Tibial nerve (tissue), 4 donors: ENCODE results near the gene FOXL1. TPM values are rescaled to one million over a fixed set of nuclear protein-coding genes. Genes with fewer than 3 reads are reported as not detected.

Source experiments
- DNase-seq, 2 donors: peaks; one replicate each; pipeline ENCODE4 v3.0.0-alpha.2; 2019; ENCODE audit warnings: low spot score in 2 of 2
- H3K27ac ChIP-seq, 4 donors: fragments of 200-600 bp; sonication (generic) in 3 of 4; one replicate each; pipeline ENCODE4 v1.5.1; 2017 to 2019; ENCODE audit warnings: mild to moderate bottlenecking in 1 of 4
- H3K27me3 ChIP-seq, 2 donors: fragments of 200-600 bp; sonication (generic) in 1 of 2; one replicate each; pipeline versions ENCODE4 v1.5.1 to v1.6.0; 2017 to 2019
- H3K36me3 ChIP-seq, 3 donors: fragments of 200-600 bp; sonication (generic); one replicate each; pipeline ENCODE4 v1.5.1; 2018 to 2019
- H3K4me1 ChIP-seq, 4 donors: fragments of 200-600 bp; sonication (generic) in 3 of 4; one replicate each; pipeline ENCODE4 v1.5.1; 2017 to 2019
- H3K4me3 ChIP-seq, 4 donors: fragments of 200-600 bp; sonication (generic) in 3 of 4; one replicate each; pipeline ENCODE4 v1.5.1; 2017 to 2019; ENCODE audit warnings: mild to moderate bottlenecking in 1 of 4, moderate library complexity in 1 of 4
- H3K9me3 ChIP-seq, 4 donors: fragments of 200-600 bp; sonication (generic) in 3 of 4; one replicate each; pipeline ENCODE4 v1.5.1; 2017 to 2019
- EP300 ChIP-seq, 2 donors: sonication (generic); formaldehyde crosslinking; IDR thresholded peaks; one replicate each; pipeline ENCODE4 v1.6.1; 2017; ENCODE audit warnings: antibody characterized with exemption in 2 of 2, mild to moderate bottlenecking in 1 of 2
- POLR2A ChIP-seq, 2 donors: fragments of 450-650 bp; IDR thresholded peaks; one replicate each; pipeline ENCODE4 v1.6.1; 2017; ENCODE audit warnings: antibody characterized with exemption in 2 of 2, mild to moderate bottlenecking in 2 of 2, moderate library complexity in 2 of 2
- WGBS, 2 donors: methylation state at CpG; one replicate each; pipeline ENCODE4 v1.1.5; 2018; 5-methylcytosine and 5-hydroxymethylcytosine counted together
- total RNA-seq, 4 donors: library from RNA; depleted of rRNA; stranded (reverse); fragments of >200 nt; gene quantifications; one replicate each; pipeline ENCODE4 v1.1.0, GENCODE V29; 2016
- TF ChIP-seq, protein P1 (sequence below), 5 experiments: fragments of 200-600 bp in 3 of 5; fragments of 450-650 bp in 2 of 5; sonication (generic) in 3 of 5; IDR thresholded peaks; one replicate each; pipeline ENCODE4 v1.5.1; 2016 to 2019; ENCODE audit warnings: antibody characterized with exemption in 5 of 5, mild to moderate bottlenecking in 3 of 5, moderate library complexity in 2 of 5

FOXL1 gene
- total RNA-seq, 4 donors from 2014 or later, result 6.9 to 10.5 (median 8.1) TPM

DNA sequence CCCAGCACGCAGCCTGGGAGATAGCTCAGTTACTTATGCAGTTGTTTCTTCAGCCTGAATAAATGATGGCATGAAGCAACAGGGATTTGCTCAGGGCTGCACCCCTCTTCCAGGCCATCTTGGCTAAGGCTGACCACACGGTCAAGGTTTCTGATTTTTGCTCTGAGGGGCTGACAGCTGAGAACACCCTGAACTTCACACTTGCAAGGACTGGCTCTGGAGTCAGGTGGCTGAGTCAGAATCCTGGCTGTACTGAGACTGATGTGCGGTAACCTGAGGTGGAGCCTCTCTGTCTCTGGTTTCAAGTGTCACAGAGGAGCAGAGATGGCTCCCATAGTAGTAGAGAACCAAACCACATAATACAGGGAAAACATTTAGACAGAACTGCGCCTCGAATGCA lies 28.1 kb upstream of the FOXL1 start:
- peaks cover 0 to 28% (median 5%) of the 10 kb centered on the region in 4 donors for H3K4me1 ChIP-seq
- no peak for DNase-seq
- peaks cover 0 to 76% (median 0%) of the 10 kb centered on the region in 3 donors for H3K36me3 ChIP-seq
- H3K9me3 ChIP-seq, result no peaks in the 10 kb centered on the region
- no peak for TF ChIP-seq EP300 (IDR thresholded peaks at IDR 0.05)
- TF ChIP-seq, protein P1, sequence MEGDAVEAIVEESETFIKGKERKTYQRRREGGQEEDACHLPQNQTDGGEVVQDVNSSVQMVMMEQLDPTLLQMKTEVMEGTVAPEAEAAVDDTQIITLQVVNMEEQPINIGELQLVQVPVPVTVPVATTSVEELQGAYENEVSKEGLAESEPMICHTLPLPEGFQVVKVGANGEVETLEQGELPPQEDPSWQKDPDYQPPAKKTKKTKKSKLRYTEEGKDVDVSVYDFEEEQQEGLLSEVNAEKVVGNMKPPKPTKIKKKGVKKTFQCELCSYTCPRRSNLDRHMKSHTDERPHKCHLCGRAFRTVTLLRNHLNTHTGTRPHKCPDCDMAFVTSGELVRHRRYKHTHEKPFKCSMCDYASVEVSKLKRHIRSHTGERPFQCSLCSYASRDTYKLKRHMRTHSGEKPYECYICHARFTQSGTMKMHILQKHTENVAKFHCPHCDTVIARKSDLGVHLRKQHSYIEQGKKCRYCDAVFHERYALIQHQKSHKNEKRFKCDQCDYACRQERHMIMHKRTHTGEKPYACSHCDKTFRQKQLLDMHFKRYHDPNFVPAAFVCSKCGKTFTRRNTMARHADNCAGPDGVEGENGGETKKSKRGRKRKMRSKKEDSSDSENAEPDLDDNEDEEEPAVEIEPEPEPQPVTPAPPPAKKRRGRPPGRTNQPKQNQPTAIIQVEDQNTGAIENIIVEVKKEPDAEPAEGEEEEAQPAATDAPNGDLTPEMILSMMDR (IDR thresholded peaks at IDR 0.05), result no peak
- TF ChIP-seq POLR2A (IDR thresholded peaks at IDR 0.05), result no peak
- 94 to 96% methylated on average over 4 to 5 of the region's 5 CpGs for WGBS, 2 donors
- H3K27me3 ChIP-seq, result no peaks in the 10 kb centered on the region
- H3K27ac ChIP-seq, result no peak overlapping the region
- no peak overlapping the region for H3K4me3 ChIP-seq

DNA sequence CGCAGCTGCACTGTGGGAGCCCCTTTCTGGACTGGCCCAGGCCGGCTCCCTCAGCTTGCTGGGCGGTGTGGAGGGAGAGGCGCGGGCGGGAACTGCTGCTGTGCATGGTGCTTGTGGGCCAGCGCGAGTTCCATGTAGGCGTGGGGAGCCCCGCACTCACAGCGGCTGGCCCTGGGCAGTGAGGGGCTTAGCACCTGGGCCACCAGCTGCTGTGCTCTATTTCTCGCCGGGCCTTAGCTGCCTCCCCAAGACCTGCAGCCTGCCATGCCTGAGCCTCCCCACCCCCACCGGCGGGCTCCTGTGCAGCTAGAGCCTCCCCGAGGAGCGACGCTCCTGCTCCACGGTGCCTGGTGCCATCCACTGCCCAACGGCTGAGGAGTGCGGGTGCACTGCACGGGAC lies 25.0 kb upstream of the FOXL1 start:
- DNase-seq, result no peak
- no peaks in the 10 kb centered on the region for H3K27me3 ChIP-seq
- 96 to 97% methylated on average over 19 of the region's 22 CpGs for WGBS, 2 donors
- H3K4me3 ChIP-seq, result no peak overlapping the region
- H3K4me1 ChIP-seq, result peaks cover 0 to 31% (median 11%) of the 10 kb centered on the region in 4 donors
- peaks cover 0 to 46% (median 0%) of the 10 kb centered on the region in 3 donors for H3K36me3 ChIP-seq
- TF ChIP-seq EP300 (IDR thresholded peaks at IDR 0.05) (no peak), POLR2A (IDR thresholded peaks at IDR 0.05) (no peak)
- H3K9me3 ChIP-seq, result no peaks in the 10 kb centered on the region
- H3K27ac ChIP-seq, result no peak overlapping the region

DNA sequence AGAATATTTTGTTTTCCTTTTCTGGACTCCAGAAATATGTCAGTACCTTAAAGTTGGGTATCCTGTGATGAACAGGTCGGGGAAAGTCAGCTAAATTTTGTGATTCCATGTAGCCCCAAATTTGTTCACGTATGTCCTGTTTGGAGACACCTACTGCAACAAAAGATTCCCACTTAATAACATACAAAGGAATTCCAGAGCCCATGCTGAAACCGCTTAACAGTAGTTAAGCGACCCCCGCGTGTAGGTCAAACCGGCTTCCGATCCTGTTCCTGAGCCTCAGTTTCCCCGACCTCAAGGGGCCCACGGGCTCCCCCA lies 23.8 kb upstream of the FOXL1 start:
- 5 to 6% methylated on average over 10 of the region's 10 CpGs for WGBS, 2 donors

DNA sequence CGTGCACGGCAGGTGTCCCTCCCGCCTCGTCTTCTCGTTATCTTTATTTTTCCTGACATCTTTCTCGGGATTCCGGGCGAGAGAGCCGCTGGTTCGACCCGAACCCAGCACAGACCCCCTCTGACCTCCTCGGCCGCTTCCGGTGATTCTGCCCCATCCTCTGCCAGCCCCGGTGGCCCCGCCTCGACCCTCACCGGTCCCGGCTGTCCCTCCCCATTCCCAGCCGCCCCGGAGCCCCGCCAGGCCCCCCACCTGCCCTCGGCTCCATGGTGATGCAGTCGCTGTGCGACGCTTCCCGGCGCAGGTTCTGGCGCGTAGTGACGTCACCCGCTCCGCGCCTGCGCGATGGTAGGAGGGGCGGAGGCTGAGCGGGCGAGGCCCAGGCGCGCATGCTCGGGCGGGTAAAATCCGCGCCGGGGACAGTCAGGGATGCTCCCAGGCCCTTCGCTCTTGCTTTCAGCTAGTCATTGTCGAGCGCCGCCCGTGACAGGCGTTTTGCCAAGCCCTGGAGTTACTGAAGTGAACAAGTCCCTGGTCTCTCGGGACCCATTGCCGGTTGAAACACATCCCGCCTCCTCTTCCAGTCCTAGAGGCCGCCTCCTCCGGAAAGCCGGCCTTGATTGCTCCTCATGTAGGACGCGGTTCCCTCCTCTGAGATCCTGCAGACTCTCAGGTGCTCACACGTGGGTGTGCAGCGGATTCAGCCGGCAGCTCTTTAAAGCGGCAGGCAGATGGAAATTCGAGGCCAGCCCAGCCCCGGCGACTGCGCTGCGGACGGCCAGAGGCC lies 23.2 kb upstream of the FOXL1 start, which contains the start of gene MTHFSD:
MTHFSD (minus strand) TSS at position 319 of the 787 bp plus-strand sequence; CDS start at position 268, 51 bp downstream.
- DNase-seq, result peak; percentile 89
- no peaks in the 10 kb centered on the region for H3K9me3 ChIP-seq
- peaks cover 0 to 4% of the 10 kb centered on the region in 2 donors for H3K27me3 ChIP-seq
- peak within 1 kb of the TSS; percentile 86 to 98 (median 95) for H3K4me3 ChIP-seq
- peaks cover 0 to 31% (median 11%) of the 10 kb centered on the region in 4 donors for H3K4me1 ChIP-seq
- 4 to 9% methylated on average over 27 to 69 of the region's 70 CpGs for WGBS, 2 donors
- peaks cover 0 to 30% (median 0%) of the 10 kb centered on the region in 3 donors for H3K36me3 ChIP-seq
- H3K27ac ChIP-seq, result peak within 1 kb of the TSS; percentile 93 to 95 (median 94)
- peak; percentile 50 to 84 for TF ChIP-seq POLR2A (IDR thresholded peaks at IDR 0.05)
- TF ChIP-seq EP300 (IDR thresholded peaks at IDR 0.05), result peak; percentile 92 to 93
- TF ChIP-seq, protein P1 (IDR thresholded peaks at IDR 0.05), result peak in 1 of 5 experiments; percentile 37

More for the DNA sequence above, 23.8 kb upstream of the FOXL1 start:
- peaks cover 0 to 4% of the 10 kb centered on the region in 2 donors for H3K27me3 ChIP-seq
- peaks cover 0 to 36% (median 0%) of the 10 kb centered on the region in 3 donors for H3K36me3 ChIP-seq
- peak overlapping the region; percentile 93 to 95 (median 94) for H3K27ac ChIP-seq
- no peaks in the 10 kb centered on the region for H3K9me3 ChIP-seq
- DNase-seq, result no peak
- peaks cover 0 to 31% (median 11%) of the 10 kb centered on the region in 4 donors for H3K4me1 ChIP-seq
- peak overlapping the region; percentile 86 to 98 (median 95) for H3K4me3 ChIP-seq
- TF ChIP-seq, protein P1 (IDR thresholded peaks at IDR 0.05), result no peak
- TF ChIP-seq POLR2A (IDR thresholded peaks at IDR 0.05) (no peak), EP300 (IDR thresholded peaks at IDR 0.05) (no peak)

DNA sequence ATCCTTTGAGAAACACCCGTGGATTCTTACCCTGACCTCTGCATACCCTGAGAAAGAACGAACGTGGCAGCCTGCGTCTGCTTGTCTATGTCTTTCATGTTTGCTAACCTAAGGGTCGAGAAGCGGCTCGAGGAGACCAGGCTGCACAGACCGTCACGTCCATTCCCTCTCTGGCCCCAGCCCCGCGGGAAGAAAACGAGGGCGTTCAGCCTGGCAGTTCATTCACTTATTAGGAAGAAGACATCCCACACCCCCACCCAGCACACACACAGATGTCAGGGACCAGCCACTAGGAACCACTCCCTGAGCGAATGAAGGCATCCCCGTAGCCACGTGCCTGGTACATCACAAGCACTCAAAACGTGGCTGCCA lies 22.7 kb upstream of the FOXL1 start:
- H3K36me3 ChIP-seq, result peaks cover 0 to 25% (median 0%) of the 10 kb centered on the region in 3 donors
- no peak for DNase-seq
- TF ChIP-seq, protein P1 (IDR thresholded peaks at IDR 0.05), result no peak
- TF ChIP-seq EP300 (IDR thresholded peaks at IDR 0.05) (no peak), POLR2A (IDR thresholded peaks at IDR 0.05) (no peak)
- 23 to 27% methylated on average over 17 of the region's 17 CpGs for WGBS, 2 donors
- peaks cover 0 to 31% (median 11%) of the 10 kb centered on the region in 4 donors for H3K4me1 ChIP-seq
- H3K27me3 ChIP-seq, result peaks cover 0 to 4% of the 10 kb centered on the region in 2 donors
- peak overlapping the region in 2 of 4 donors; percentile 93 to 95 for H3K27ac ChIP-seq
- H3K9me3 ChIP-seq, result no peaks in the 10 kb centered on the region
- H3K4me3 ChIP-seq, result peak overlapping the region; percentile 86 to 98 (median 95)
